GM21529 (cell line): Measurements from ENCODE around the gene OTOP3.

ENCODE experiments used
- ATAC-seq: cut with Tn5 transposase; IDR thresholded peaks from one replicate; pipeline ENCODE4 v1.9.1; 2021; ENCODE audit not compliant: unreplicated experiment

The OTOP3 gene

DNA sequence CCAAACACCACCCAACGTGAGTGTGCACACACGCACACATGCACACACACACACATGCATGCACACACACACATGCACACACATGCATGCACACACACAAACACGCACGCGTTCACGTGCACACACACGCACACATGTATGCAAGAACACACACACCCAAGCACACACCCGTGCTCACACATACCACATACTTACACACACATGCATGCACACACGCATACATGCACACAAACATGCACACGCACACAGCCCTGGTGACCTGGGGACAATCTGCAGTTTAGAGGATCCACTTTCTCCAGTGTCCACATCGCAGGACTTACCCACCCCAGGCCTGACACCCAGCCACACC, 18.9 kb upstream of the OTOP3 start:
- ATAC-seq = no peak

DNA sequence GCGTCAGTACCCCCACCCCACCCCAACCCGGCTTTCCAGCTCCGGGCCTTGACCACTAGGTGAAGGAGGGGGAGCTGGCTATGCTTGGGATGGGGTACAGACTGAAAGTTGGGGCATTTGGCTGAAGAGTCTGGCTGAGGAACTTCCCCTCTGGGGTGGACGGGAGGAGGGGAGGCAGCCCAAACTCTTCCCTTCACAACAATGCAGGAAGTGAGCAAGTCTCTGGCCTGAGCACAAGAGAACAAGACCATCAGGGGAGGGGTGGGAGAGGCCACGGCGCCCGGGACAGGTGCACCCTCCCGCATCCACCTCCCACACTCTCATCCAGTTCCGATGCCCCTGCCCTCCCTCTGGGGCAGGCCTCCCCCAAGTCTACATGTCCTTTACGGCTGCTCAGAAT, 18.3 kb upstream of the OTOP3 start:
- ATAC-seq = no peak

DNA sequence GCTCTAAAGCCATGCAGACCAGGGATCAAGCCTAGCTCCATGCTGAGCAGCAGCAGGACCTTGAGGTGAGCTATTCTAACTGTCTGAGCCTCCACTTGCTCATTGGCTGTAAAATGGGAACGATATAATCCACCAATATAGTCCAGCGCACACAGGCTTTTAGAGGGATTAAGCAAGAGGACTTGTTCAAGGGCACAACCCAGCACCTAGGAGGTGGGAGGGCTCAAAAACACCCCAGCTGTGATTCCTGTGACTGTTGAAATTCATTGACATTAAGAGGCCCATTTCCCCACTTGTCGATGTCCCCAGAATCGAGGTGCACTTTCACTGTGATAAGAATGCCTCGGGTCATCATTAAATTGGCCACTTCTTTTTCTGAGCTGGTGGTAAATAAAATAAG, 16.8 kb upstream of the OTOP3 start:
- ATAC-seq = no peak

DNA sequence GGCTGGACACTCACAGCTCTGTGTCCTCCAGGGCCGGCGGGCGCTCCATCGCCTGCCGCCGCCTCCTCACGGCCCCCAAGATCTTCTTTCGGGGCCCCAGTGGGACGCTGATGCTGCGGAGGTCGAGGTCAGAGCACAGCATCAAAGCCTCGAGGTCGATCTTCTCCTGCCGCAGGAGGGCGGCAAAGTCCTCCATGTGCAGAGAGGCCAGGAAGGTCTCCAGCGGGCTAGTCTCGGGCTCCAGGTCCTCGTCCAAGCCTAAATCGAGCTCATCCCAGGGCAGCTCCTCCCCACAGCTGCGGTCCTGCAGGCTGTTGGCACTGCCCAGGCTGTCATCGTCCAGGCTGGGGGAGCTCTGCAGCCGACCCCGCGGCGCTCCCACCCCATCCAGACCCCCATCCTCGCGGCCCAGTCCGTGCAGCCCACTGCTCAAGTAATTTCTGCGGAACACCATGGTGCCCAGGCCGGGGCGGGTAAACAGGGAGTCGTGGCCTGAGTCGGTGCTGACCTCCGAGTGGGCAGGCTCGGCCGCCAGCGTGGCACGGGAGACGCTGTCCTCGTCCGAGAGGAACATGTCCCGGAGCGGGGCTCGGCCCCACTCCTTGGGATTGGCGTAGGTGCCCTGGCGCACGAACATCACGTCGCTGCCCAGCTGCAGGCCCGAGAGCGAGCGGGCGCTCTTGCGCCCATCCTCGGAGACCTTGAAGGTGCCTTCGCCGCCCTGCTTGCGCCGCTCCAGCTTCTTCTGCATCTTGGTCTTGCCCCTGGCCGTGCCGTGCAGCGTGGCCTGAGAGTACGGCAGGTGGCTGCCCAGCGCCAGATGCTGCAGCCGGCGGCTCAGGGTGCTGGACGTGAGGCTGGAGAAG, 16.0 kb upstream of the OTOP3 start:
- no peak for ATAC-seq

DNA sequence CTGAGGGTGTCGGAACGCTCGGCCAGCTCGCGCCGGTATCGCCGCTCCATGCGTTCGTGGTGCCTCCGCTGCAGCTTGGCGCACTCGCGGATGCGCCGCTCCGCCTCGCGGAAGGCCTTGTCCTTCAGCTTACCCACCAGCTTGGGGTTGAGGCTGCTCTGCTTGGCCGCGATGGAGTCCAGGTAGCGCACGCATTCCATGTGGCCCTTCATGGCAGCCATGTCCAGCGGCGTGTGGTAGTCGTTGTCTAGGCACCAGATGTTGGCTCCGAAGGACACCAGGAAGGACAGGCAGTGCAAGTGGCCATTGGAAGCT, 15.4 kb upstream of the OTOP3 start:
- no peak for ATAC-seq

DNA sequence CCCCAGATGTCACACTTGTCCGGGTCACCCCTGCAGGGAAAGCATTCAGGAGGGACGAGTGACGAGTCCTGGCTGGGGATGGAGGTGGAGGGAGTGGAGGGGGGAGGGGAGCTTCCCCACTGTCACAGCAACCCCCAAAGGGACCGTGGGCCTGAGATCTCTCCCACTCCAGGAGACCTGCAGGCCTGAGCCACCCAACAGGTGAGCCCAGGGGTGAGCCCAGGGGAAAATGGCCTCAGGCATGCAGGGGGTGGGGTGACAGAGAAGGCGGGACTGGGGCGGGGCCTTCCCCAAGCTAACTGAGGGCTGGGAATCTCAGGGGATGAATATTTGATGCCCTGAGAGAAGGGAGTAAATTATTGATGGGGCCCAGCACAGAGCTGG, 15.1 kb upstream of the OTOP3 start:
- no peak for ATAC-seq

DNA sequence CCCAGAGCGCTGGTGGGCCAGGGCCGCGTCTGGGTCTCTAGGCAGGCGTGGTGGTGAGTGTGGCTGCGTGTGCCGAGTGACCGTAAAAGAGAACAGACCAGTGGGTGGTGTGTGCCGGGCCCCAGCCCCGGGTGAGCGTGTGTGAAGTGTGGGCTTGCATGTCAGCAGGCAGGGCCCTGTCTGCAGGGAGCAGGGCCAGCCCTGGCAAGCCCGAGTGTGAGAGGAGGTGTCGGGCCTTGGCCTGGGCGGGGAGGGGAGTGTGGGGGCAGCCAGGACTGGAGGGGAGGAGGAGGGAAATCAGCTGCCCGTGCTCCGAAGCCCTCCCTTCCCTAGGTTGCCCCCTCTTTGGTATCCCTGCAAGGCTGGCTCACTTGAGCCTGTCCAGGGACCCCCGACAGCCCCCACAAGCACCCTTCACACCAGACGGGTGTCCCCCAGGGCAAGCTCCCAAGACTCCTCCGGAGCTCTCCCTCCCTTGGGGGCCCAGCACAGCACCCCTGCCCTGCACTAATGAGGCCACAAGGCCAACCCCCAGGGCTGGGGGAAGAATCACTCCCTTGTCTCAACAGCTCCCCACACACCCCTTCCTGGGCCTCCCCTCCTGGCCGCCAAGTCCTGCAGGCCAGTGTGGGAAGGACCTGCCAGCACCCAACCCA, 14.5 kb upstream of the OTOP3 start:
- ATAC-seq = no peak

DNA sequence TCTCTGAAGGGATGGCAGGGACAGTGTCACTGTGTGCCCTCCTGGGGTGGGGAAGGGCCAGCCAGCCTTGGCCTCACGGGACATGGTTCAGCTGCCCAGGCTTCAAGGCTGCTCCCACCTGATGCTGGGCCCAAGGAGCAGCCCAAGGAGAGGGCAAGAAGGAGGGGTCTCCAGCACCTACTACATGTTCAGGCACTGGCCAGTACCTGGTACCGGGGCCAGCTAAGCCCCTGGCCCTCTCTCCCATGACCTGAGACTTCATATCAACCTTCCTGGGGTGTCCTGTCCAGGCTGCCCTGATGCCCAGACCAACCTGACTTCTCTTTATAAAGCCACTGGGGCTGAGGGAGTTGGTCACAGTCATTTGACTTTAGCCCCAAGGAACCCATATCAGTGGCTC, 13.9 kb upstream of the OTOP3 start:
- ATAC-seq = no peak

DNA sequence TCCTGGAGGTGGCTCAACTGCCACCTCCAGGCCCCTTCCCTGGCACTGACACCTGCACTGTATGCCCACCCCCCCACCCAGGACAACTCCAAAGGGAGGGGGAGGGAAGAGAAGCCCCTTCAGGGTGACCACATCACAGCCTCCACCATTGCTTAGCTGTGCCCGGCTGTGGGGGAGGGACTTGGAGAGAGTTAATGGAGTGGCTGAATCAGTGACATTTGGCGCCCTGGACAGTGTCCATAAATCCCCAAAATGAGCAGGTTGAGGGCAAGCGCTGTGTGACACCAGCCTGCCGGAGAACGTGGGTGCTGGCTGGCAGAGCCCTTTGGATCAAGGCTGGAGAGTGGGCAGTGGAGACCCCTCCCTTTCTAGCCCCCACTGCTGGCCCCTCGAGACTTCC, 13.5 kb upstream of the OTOP3 start:
- no peak for ATAC-seq

DNA sequence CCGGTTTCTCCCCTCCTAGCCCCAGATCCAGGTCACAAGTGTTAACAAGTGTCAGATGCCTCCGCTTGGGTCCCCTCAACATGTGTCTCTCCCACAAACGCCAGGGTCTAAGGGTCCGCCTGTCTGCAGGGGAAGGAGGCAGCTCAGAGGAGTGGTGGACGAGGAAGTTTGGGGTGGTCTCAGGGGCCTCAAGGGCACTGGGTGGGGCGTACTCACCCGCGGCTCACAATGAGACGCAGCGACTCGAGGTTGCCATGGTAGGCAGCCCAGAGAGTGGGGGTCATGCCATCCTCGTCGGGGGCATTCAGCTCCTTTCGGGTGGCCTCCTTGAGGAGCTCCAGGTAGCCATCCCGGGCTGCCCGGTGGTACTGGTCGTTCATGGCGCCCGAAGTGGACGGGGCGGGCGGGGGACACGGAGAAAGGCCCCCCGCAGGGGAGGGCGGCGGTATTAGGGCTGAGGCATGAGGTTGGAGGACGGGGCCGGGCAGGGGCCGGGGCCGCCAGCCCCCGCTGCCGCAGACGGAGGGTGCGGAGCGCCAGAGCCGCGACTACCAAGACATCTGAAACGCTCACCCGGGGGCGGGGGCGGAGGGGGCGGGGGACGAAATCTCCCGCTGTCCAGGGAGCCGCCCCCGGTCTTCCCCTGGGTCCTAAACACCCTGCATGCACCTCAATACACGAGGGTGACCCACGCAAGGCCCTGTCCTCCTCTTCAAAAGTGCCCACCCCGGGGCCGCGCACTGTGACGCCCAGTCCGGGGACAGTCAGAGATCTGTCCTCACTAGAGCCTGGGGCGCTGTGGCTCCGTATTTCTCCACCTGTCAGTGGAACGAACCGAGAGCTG, 12.8 kb upstream of the OTOP3 start, which contains the start of gene USH1G:
TSS of gene USH1G (minus strand) at position 562 of the 844 bp plus-strand sequence. CDS start at position 380, 182 bp downstream.
- no peak for ATAC-seq

DNA sequence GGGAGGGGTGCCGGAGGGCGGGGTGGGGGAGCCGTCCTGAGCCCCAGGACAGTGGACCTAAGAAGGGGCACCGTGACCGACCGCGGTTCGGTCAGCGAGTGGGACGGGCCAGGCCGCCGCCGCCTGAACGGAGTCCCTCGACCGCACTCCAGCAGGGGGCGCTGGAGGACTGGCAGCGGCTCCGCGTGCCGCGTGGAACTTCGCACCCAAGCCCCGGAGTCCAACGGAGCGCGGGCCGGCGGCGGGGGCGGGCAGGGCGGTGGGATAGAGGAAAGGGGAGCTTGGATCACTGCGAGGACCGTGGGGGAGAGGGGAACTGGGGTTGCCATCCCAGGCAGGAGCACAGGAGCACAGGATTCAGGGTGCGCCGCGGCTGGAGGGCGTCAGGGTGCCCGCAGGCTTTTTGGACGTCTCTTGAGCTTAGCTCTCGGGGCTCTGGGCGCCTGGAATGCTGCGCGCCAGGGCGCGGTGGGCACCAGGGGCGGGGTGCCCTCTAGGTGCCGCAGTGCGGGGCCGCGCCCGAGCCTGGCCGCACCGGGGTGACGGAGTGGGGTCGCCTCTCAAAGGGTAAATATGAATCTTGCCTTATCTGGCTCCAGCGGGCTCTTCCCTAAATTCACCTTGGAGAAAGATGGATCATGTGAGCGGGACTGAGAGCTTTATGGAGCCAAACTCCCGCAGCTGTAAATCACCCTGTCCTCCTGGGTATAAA, 12.0 kb upstream of the OTOP3 start:
- no peak for ATAC-seq

DNA sequence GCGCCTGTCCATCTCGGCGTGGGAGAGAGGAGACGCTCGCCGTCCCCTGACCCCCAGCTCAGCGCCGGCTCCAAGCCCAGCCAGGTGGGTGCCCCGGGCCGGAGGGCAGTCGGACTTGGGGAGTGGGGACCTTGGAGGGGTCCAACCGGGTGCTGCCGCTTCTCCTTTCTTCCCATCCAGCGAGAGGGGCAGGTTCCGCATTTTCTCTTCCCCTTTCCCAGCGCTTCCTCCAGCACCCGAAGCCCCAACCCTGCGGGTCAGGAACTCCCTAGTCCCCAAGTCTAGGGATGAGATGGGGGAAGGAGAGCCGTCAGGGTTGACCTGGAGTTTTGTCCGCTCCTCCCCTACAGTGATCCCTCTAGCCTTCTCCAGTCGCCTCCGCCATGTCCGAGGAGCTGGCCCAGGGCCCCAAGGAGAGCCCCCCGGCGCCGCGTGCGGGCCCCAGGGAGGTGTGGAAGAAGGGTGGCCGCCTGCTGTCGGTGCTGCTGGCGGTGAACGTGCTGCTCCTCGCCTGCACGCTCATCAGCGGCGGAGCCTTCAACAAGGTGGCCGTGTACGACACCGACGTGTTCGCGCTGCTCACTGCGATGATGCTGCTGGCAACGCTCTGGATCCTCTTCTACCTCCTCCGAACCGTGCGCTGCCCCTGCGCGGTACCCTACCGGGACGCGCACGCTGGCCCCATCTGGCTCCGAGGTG, 11.3 kb upstream of the OTOP3 start, which contains the start of gene OTOP2:
TSS of gene OTOP2 (plus strand) at position 24 of the 699 bp plus-strand sequence. CDS start at position 384, 360 bp downstream.
- ATAC-seq = no peak

DNA sequence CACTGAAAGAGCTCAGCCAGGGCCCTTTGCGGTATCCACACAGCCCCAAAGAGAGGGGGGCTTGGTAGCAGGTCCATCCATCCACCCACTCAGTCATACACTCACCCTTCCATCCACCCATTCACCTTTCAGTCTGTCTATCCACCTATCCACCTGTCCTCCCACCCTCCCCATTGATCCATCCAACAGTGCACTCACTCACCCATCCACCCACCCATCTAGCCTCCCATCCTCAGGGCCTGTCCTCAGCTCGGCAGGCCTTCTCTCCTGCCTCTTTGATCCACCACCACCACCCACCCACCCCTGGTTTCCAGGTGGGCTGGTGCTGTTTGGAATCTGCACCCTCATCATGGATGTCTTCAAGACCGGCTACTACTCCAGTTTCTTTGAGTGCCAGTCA, 10.5 kb upstream of the OTOP3 start:
- no peak for ATAC-seq

DNA sequence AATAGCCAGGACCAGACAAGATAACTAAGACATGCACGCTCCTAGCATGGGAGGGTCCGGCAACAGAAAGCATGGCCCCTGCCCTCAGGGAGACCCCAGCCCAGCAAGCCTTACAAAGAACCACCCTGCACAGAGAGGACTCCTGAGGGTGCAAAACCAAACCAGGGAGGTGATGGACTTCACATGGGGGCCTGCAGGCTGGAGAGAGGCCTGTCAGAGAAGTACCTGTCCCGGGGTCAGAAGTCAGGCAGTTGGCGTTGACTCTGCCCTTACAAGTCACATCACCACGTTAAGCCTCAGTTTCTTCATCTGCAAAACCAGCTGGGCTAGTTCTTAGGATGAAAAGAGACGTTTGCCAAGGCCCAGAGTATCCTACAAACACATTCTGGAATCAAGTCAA, 6.9 kb upstream of the OTOP3 start:
- ATAC-seq = no peak

DNA sequence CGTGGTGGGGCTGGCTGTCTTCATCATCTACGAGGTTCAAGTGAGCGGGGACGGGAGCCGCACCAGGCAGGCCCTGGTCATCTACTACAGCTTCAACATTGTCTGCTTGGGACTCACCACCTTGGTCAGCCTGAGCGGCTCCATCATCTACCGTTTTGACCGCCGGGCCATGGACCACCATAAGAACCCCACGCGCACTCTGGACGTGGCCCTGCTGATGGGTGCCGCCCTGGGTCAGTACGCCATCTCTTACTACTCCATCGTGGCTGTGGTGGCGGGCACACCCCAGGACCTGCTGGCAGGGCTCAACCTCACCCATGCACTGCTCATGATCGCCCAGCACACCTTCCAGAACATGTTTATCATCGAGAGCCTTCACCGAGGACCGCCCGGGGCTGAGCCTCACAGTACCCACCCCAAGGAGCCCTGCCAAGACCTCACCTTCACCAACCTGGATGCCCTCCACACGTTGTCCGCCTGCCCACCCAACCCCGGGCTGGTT, 5.1 kb upstream of the OTOP3 start:
- ATAC-seq = no peak

DNA sequence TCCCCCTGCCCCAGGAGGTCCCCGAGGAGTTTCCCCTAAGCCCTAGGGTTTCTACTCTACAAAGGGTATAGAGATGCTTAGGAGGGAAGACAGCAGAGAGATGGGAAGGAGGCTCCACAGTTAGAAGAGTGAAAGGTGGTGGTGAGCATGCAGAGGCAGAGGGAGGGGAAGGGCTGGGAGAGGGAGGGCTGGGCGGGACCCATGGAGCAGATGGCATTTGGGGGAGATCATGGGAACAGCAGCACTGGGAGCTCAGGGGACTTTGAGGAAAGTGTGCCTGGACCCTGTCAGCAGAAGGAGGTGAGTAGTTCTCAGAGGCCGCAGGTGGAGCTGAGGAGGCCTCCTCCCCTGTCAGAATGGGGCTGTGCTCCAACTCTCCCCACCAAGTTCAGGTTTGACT, 650 bp upstream of the OTOP3 start:
- ATAC-seq = no peak

DNA sequence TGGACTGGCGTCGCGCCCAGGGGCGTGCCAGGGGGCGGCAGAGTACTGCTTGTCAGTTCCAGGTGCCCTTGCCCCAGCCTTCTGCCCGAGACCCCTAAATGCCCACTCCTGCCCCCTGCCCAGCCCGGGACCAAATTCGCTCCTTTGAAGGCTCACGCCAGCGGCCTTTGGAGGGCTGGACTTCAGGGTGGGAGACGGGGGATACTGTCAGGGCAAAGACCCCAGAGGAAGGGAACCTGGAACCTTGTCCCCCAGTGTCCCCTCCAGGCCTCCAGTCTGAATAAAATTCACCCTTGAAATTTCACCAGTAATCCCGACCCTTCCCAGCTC, 737 bp downstream of the OTOP3 start:
- ATAC-seq = no peak

DNA sequence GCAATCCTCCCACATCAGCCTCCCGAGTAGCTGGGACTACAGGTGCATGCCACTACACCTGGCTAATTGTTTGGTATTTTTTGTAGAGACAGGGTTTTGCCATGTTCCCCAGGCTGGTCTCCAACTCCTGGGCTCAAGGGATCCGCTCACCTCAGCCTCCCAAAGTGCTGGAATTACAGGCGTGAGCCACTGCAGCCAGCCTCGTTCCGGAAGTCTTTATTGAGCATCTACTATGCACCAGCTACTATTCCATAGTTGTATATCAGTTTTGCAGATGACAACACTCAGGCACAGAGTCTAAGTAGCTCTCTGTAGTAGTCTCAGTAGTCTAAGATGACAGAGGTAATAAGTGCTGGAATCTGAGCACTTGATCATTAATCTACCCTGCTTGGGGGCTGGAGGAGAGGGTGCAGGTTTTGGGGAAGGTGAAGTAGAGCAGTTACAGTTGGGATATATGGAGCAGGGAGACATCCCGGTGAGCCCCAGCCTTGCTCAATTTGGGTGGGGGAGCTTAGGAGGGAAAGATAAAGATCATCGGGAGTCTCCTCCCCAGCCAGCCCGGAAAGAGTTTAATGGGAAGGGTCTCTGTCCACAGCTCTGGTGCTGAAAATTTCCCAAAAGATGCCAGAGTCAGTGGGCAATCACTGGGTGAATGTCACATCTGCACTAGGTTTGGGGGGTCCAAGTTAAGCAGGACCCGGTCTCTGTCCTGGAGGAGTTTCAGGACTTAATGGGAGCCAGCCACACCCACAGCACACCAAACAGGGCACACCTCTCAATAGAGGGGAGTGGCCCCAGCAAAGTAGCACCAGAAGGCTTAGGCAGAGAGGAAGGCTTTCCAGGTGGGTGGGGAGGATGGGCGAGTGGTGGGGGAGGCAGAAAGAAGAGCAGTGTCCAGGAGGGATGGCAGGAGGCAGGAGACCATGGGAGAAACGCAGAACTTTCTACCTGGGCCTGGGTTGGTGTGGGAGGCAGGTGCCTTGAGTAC, 1.7 kb downstream of the OTOP3 start:
- ATAC-seq = no peak

DNA sequence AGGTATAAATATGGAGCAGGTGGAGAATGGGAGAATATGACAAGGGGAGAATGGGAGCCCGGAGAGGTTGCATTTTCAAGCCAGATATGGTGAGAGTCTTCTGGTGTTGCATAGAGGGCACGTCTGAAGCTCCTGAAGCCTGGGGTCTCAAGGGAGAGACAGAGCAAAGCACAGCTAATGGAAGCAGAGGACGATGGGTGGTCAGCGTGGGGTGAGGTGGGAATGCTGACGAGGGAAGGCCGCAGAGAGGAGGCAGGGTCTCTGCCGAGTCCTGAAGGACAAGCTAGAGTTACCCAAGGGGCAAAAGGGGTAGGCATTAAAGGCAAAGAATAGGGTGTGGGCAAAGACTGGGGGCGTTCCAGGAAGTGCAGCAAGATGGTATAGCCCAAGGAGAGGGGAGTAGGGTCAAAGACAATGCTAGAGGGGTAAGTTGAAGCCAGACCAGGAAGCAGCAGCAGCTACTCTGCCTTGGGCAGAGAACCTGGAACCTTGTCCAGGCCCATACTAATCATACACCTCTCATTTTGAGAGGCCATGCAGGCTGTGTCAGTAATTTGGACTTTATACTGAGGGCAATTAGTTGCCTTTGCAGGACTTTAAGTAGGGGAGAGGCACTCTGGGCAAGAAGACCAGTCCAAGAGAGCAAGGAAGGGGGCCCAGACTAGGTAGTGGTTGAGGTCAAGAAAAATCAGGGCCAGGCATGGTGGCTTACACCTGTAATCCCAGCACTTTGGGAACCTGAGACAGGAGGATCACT, 2.7 kb downstream of the OTOP3 start:
- no peak for ATAC-seq
